GM12878 (cell line): ENCODE data around the gene KDM3B. TPM values are rescaled to one million over a fixed set of nuclear protein-coding genes. Genes with fewer than 3 reads are reported as not detected.

Experiments
- ATAC-seq: fragments of 200-7000 bp; cut with Tn5 transposase; 3 replicates; pipeline ENCODE4 v1.9.1; 2020; ENCODE audit warnings: mild to moderate bottlenecking, moderate library complexity
- BruUV-seq: library from RNA; stranded (reverse); fragments of 400-500 nt; replicated peaks from 2 replicates; lab custom pipeline; 2021; lab: Mats Ljungman, UMichigan
- CTCF ChIA-PET: fragments of 300-600 bp; sonication (Branson Sonifier 250); formaldehyde crosslinking; extraction: SDS; loops from one replicate; lab custom pipeline; 2021; ENCODE audit warnings: inconsistent platforms; lab: Yijun Ruan, JAX
- POLR2A ChIA-PET: fragments of 350-600 bp; formaldehyde crosslinking; extraction: SDS; loops from one replicate; lab custom pipeline; 2021; ENCODE audit warnings: inconsistent platforms; lab: Charles Lee
- RAD21 ChIA-PET: fragments of 300-600 bp; sonication (Branson Sonifier 250); formaldehyde crosslinking; loops from one replicate; lab custom pipeline; 2023; ENCODE audit warnings: antibody characterized with exemption; ENCODE audit not compliant: unreplicated experiment; lab: Charles Lee
- SMC1A ChIA-PET: fragments of 300-600 bp; sonication (Branson Sonifier 250); formaldehyde crosslinking; loops from one replicate; lab custom pipeline; 2023; ENCODE audit not compliant: unreplicated experiment, uncharacterized antibody; lab: Charles Lee
- DNase-seq: peaks from one replicate; pipeline ENCODE4 v3.0.0-alpha.2; 2011; ENCODE audit warnings: low read depth, low spot score
- FAIRE-seq: peaks from 3 replicates; lab custom pipeline; 2011; peaks lifted over from hg19 to GRCh38; lab: Jason Lieb, UNC
- H2AFZ ChIP-seq: 2 replicates; pipeline ENCODE4 v1.6.0; 2011; ENCODE audit warnings: low read depth, low read length, control low read depth; ENCODE audit not compliant: control insufficient read depth
- H3K27ac ChIP-seq: 2 replicates; pipeline ENCODE4 v1.5.1; 2011; ENCODE audit warnings: control low read depth; ENCODE audit not compliant: control insufficient read depth, insufficient read depth
- H3K27me3 ChIP-seq, 2 experiments: replicated peaks in 1 of 2; 2 replicates each; pipeline versions ENCODE4 v1.6.0 to v1.6.1; 2011; ENCODE audit warnings: low read length in 1 of 2; ENCODE audit not compliant: control insufficient read depth in 2 of 2, insufficient read depth in 2 of 2
- H3K36me3 ChIP-seq, 2 experiments: 2 replicates each; pipeline ENCODE4 v1.5.1; 2011; ENCODE audit warnings: low read length in 1 of 2; ENCODE audit not compliant: control insufficient read depth in 2 of 2, insufficient read depth in 2 of 2
- H3K4me1 ChIP-seq: 2 replicates; pipeline ENCODE4 v1.6.1; 2011; ENCODE audit warnings: mild to moderate bottlenecking, low read length, moderate library complexity, mixed read lengths; ENCODE audit not compliant: control insufficient read depth, insufficient read depth
- H3K4me2 ChIP-seq: 2 replicates; pipeline ENCODE4 v1.6.0; 2011; ENCODE audit warnings: control low read depth; ENCODE audit not compliant: control insufficient read depth, insufficient read depth
- H3K4me3 ChIP-seq: fragments of 200-600 bp; sonication (generic); 2 replicates; pipeline ENCODE4 v1.5.1; 2016
- H3K79me2 ChIP-seq: 2 replicates; pipeline ENCODE4 v1.6.0; 2011; ENCODE audit warnings: low read length; ENCODE audit not compliant: control insufficient read depth, insufficient read depth
- H3K9ac ChIP-seq: 2 replicates; pipeline ENCODE4 v1.8.0; 2011; ENCODE audit warnings: low read length, control low read depth, mixed read lengths; ENCODE audit not compliant: control insufficient read depth, insufficient read depth
- H3K9me3 ChIP-seq: replicated peaks from 3 replicates; pipeline ENCODE4 v1.5.1; 2011; ENCODE audit warnings: mild to moderate bottlenecking, low read length; ENCODE audit not compliant: control insufficient read depth, insufficient read depth
- H4K20me1 ChIP-seq: 2 replicates; pipeline ENCODE4 v1.6.0; 2011; ENCODE audit not compliant: control insufficient read depth, insufficient read depth
- CHD2 ChIP-seq: IDR thresholded peaks from 2 replicates; pipeline ENCODE4 v1.6.1; 2011; ENCODE audit warnings: low read depth, low read length, improper control_type of control experiment, borderline replicate concordance
- E2F4 ChIP-seq: IDR thresholded peaks from 2 replicates; pipeline ENCODE4 v1.6.1; 2012; ENCODE audit warnings: low read depth, low read length, improper control_type of control experiment
- KLF5 ChIP-seq: fragments of 450-650 bp; IDR thresholded peaks from 2 replicates; pipeline ENCODE4 v1.6.1; 2014; ENCODE audit warnings: mild to moderate bottlenecking; ENCODE audit not compliant: partially characterized antibody
- MXI1 ChIP-seq: fragments of 150-350 bp; IDR thresholded peaks from 2 replicates; pipeline ENCODE4 v1.6.1; 2011; ENCODE audit warnings: low read depth, mild to moderate bottlenecking, inconsistent platforms, low read length, improper control_type of control experiment
- NR2C2 ChIP-seq: IDR thresholded peaks from 2 replicates; pipeline ENCODE4 v1.6.1; 2011; ENCODE audit warnings: borderline replicate concordance, low read depth; ENCODE audit not compliant: control insufficient read depth, insufficient read length
- PAX5 ChIP-seq: IDR thresholded peaks from 2 replicates; pipeline ENCODE4 v1.6.1; 2011; ENCODE audit warnings: low read depth, low read length, borderline replicate concordance
- SIN3A ChIP-seq: IDR thresholded peaks from 2 replicates; pipeline ENCODE4 v1.6.1; 2012; ENCODE audit warnings: low read depth, low read length, improper control_type of control experiment
- SMAD5 ChIP-seq: IDR thresholded peaks from 2 replicates; pipeline ENCODE4 v1.6.1; 2016; ENCODE audit warnings: antibody characterized with exemption, low read depth
- SUZ12 ChIP-seq: fragments of 200-600 bp; sonication (generic); IDR thresholded peaks from one replicate; pipeline ENCODE4 v1.6.1; 2018; ENCODE audit warnings: antibody characterized with exemption, mild to moderate bottlenecking; ENCODE audit not compliant: unreplicated experiment
- TARDBP ChIP-seq: IDR thresholded peaks from 2 replicates; pipeline ENCODE4 v1.6.1; 2016; ENCODE audit warnings: borderline replicate concordance
- ZBTB11 ChIP-seq: fragments of 450-650 bp; formaldehyde crosslinking; IDR thresholded peaks from 2 replicates; pipeline ENCODE4 v1.5.0; 2022; ENCODE audit warnings: mild to moderate bottlenecking, missing genetic modification characterization
- ZBTB40 ChIP-seq: fragments of 450-650 bp; IDR thresholded peaks from 2 replicates; pipeline ENCODE4 v1.6.1; 2016; ENCODE audit warnings: mild to moderate bottlenecking, moderate library complexity, borderline replicate concordance
- WGBS: methylation state at CpG from one replicate; pipeline ENCODE4 v1.1.6; 2016; ENCODE audit warnings: low lambda C conversion rate; ENCODE audit not compliant: insufficient replicate concordance, insufficient coverage; ENCODE audit errors: missing lambda C conversion rate; 5-methylcytosine and 5-hydroxymethylcytosine counted together
- in situ Hi-C: fragments of 300-500 bp; cut with MboI; formaldehyde crosslinking; loops from 9 replicates; pipeline ENCODE4 v1.14.3; 2018; ENCODE audit warnings: mixed read lengths
- intact Hi-C: fragments of 100-400 bp; cut with micrococcal nuclease; formaldehyde crosslinking; loops from one replicate; pipeline ENCODE4 v1.14.2; 2022; ENCODE audit not compliant: unreplicated experiment
- polyA plus RNA-seq, 11 experiments: library from polyadenylated mRNA; depleted of rRNA in 4 of 11; unstranded in 6 of 11; stranded (reverse) in 5 of 11; fragments of >200 nt; fragmentation: Nextera tagmentation in 4 of 11; fragmentation: Illumina TruSeq in 1 of 11; extraction: Ambion mirVana in 4 of 11; extraction: Trizol in 1 of 11; gene quantifications; 1 replicate in 1 of 11; 2 replicates in 10 of 11; pipeline versions ENCODE4 v1.2.1 to v1.2.3, GENCODE V29; 2011 to 2016; ENCODE audit warnings: inconsistent platforms in 2 of 11, missing spikeins in 2 of 11, low read depth in 1 of 11
- total RNA-seq, 4 experiments: library from RNA; depleted of rRNA in 3 of 4; stranded (reverse); fragments of >200 nt in 3 of 4; fragmentation: Illumina TruSeq in 1 of 4; extraction: Trizol in 1 of 4; gene quantifications; 2 replicates each; pipeline versions ENCODE4 v1.2.1 to v1.2.3, GENCODE V29; 2013 to 2021

Gene KDM3B
- total and polyA plus RNA-seq, 10 of the 15 experiments (the other 5 are each of a cell fraction or from before 2014, with no cell fraction given) = 8.5 to 45.7 (median 29.0) TPM

DNA sequence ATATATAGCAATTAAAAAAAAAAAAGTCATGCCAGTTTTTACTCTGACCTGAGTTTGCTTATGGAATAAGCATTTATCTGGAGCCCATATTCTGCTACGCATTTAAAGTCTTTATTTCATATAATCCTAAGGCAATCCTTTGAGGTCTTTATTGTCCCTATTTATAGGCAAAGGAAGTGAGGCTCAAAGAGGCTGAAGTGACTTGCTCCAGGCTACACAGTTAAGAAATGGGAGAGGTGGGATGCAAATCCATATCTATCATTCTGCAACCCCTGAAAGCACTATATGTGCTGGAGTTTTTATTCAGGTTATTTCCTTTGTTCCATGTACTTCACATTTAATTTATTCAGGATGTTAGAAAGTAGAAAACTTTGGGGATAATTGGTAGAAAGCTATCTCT lies 12.1 kb downstream of the KDM3B start:
- Histone ChIP-seq H3K4me1 (peaks cover 7% of the 10 kb centered on the region), H3K79me2 (peaks cover 73% of the 10 kb centered on the region), H3K9ac (no peak overlapping the region), H2AFZ (no peak overlapping the region), H4K20me1 (no peaks in the 10 kb centered on the region), H3K9me3 (no peaks in the 10 kb centered on the region), H3K27ac (no peak overlapping the region), H3K27me3 (no peaks in the 10 kb centered on the region), H3K36me3 (0 out of 4 replicates have a peak, but pooled peaks cover 0 to 3% of the 10 kb centered on the region in 2 experiments)
- in situ Hi-C loops = no loop called here
- no TSS peak for BruUV-seq
- DNase-seq (no peak), ATAC-seq (no peak), FAIRE-seq (no peak)
- ChIA-PET RAD21 (no interaction called here), SMC1A (no interaction called here), CTCF (no interaction called here)
- WGBS = 95% methylated on average over 1 of the region's 1 CpG
- TF ChIP-seq SUZ12 = no peak
- no peak for TF ChIP-seq CHD2
- TF ChIP-seq E2F4 = no peak
- TF ChIP-seq ZBTB11 (CRISPR knock-in tag) = no peak
- no peak for TF ChIP-seq SMAD5
- TF ChIP-seq SIN3A = no peak
- TF ChIP-seq KLF5 = no peak
- TF ChIP-seq PAX5 = no peak
- no peak for TF ChIP-seq MXI1
- TF ChIP-seq NR2C2 = no peak
- no peak for TF ChIP-seq ZBTB40
- no peak for TF ChIP-seq TARDBP
- TF ChIP-seq, all 136 proteins: peak for 0
- POLR2A ChIA-PET = no interaction called here
- H3K4me2 ChIP-seq = no peak overlapping the region
- intact Hi-C loops = no loop called here
- no peak overlapping the region for H3K4me3 ChIP-seq
